Measurements from ENCODE around the gene WDR5B. TPM values are rescaled to one million over a fixed set of nuclear protein-coding genes. Genes with fewer than 3 reads are reported as not detected.

Gene WDR5B
- total and polyA plus RNA-seq, 4 donors = 2.8 to 7.5 (median 4.9) TPM

GRCh38 chr3:122395582-122395981 is 20.3 kb downstream of the WDR5B start:
- no peak overlapping the region for H3K9ac ChIP-seq (ENCODE audit: insufficient read depth in 1 of 2, low read length in 2 of 2)
- no peak overlapping the region for H3K4me3 ChIP-seq
- peaks cover 0 to 5% (median 3%) of the 10 kb centered on the region in 4 donors for H3K36me3 ChIP-seq (ENCODE audit: control insufficient read depth in 4 of 4, insufficient read depth in 4 of 4, low read length in 4 of 4)
- no peaks in the 10 kb centered on the region for H3K27me3 ChIP-seq (ENCODE audit: control insufficient read depth in 3 of 3, insufficient read depth in 3 of 3, low read length in 2 of 3)
- H3K4me1 ChIP-seq (ENCODE audit: control insufficient read depth in 5 of 5, insufficient read depth in 5 of 5, low read length in 5 of 5) = peaks cover 0 to 24% (median 0%) of the 10 kb centered on the region in 5 donors
- WGBS, 2 donors = 64 to 65% methylated on average over 3 of the region's 3 CpGs
- H3K27ac ChIP-seq (ENCODE audit: low read depth in 1 of 2, low read length in 1 of 2) = no peak overlapping the region
- H3K9me3 ChIP-seq (ENCODE audit: control insufficient read depth in 4 of 4, insufficient read depth in 3 of 4, low read length in 3 of 4) = no peaks in the 10 kb centered on the region
- ATAC-seq (ENCODE audit: insufficient read depth, low FRiP score) (no peak), DNase-seq (no peak)
- no peak for TF ChIP-seq CTCF (IDR thresholded peaks at IDR 0.05; ENCODE audit: control extremely low read depth, extremely low read depth)

DNA sequence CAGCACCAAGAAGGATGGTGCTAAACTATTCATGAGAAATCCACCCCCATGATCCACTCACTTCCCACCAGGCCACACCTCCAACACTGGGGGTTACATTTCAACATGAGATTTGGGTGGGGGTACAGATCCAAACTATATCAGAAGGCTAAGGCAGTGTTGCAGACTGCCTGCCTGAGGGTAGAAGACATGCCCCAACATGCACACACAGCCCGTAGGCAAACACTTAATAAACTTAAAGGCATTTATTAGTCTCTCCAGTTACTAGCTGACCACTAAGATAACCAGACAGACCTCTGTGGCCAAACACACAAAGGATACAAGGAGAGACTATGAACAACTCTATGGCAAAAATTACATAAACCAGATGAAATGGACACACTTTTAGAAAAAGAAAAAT is 21.7 kb downstream of the WDR5B start:
- Histone ChIP-seq H3K4me3 (no peak overlapping the region), H3K27ac (ENCODE audit: low read depth in 1 of 2, low read length in 1 of 2) (no peak overlapping the region), H3K36me3 (ENCODE audit: control insufficient read depth in 4 of 4, insufficient read depth in 4 of 4, low read length in 4 of 4) (peaks cover 0 to 5% (median 3%) of the 10 kb centered on the region in 4 donors), H3K9ac (ENCODE audit: insufficient read depth in 1 of 2, low read length in 2 of 2) (no peak overlapping the region), H3K4me1 (ENCODE audit: control insufficient read depth in 5 of 5, insufficient read depth in 5 of 5, low read length in 5 of 5) (peaks cover 0 to 27% (median 0%) of the 10 kb centered on the region in 5 donors), H3K9me3 (ENCODE audit: control insufficient read depth in 4 of 4, insufficient read depth in 3 of 4, low read length in 3 of 4) (no peaks in the 10 kb centered on the region), H3K27me3 (ENCODE audit: control insufficient read depth in 3 of 3, insufficient read depth in 3 of 3, low read length in 2 of 3) (no peaks in the 10 kb centered on the region)
- DNase-seq = no peak
- no peak for ATAC-seq (ENCODE audit: insufficient read depth, low FRiP score)
- TF ChIP-seq CTCF (IDR thresholded peaks at IDR 0.05; ENCODE audit: control extremely low read depth, extremely low read depth) = no peak
- WGBS, 2 donors = 79 to 90% methylated on average over 1 of the region's 1 CpG

- TF ChIP-seq CTCF (IDR thresholded peaks at IDR 0.05; ENCODE audit: control extremely low read depth, extremely low read depth) = peak; percentile 53
- ATAC-seq (ENCODE audit: insufficient read depth, low FRiP score) (peak; percentile 56), DNase-seq (peak in 2 of 3 donors; percentile 56 to 65)
- Histone ChIP-seq H3K36me3 (ENCODE audit: control insufficient read depth in 4 of 4, insufficient read depth in 4 of 4, low read length in 4 of 4) (peaks cover 0 to 5% (median 3%) of the 10 kb centered on the region in 4 donors), H3K4me3 (no peak overlapping the region), H3K4me1 (ENCODE audit: control insufficient read depth in 5 of 5, insufficient read depth in 5 of 5, low read length in 5 of 5) (peaks cover 0 to 27% (median 0%) of the 10 kb centered on the region in 5 donors), H3K27ac (ENCODE audit: low read depth in 1 of 2, low read length in 1 of 2) (no peak overlapping the region), H3K27me3 (ENCODE audit: control insufficient read depth in 3 of 3, insufficient read depth in 3 of 3, low read length in 2 of 3) (no peaks in the 10 kb centered on the region), H3K9ac (ENCODE audit: insufficient read depth in 1 of 2, low read length in 2 of 2) (no peak overlapping the region), H3K9me3 (ENCODE audit: control insufficient read depth in 4 of 4, insufficient read depth in 3 of 4, low read length in 3 of 4) (no peaks in the 10 kb centered on the region)
- WGBS, 2 donors = 48 to 56% methylated on average over 2 of the region's 2 CpGs
Observed at GRCh38 chr3:122392868-122393844, 22.7 kb downstream of the WDR5B start.

Measured in lung (tissue), 12 donors.